HEK293T (cell line): ENCODE data around the gene KRT8.

ENCODE experiments used
- ARNT ChIP-seq: fragments of 450-650 bp; IDR thresholded peaks from 2 replicates; pipeline ENCODE4 v1.6.1; 2017; ENCODE audit warnings: mild to moderate bottlenecking
- BHLHE40 ChIP-seq: fragments of 450-650 bp; IDR thresholded peaks from 2 replicates; pipeline ENCODE4 v1.6.1; 2016; ENCODE audit warnings: mild to moderate bottlenecking, moderate library complexity, borderline replicate concordance
- CTBP1 ChIP-seq: fragments of 450-650 bp; IDR thresholded peaks from 2 replicates; pipeline ENCODE4 v1.6.1; 2016; ENCODE audit warnings: borderline replicate concordance
- FOXA1 ChIP-seq: fragments of 450-650 bp; IDR thresholded peaks from 2 replicates; pipeline ENCODE4 v1.6.1; 2016; ENCODE audit warnings: mild to moderate bottlenecking
- FOXK2 ChIP-seq: fragments of 450-650 bp; IDR thresholded peaks from 2 replicates; pipeline ENCODE4 v1.6.1; 2016; ENCODE audit warnings: mild to moderate bottlenecking
- FOXM1 ChIP-seq: fragments of 450-650 bp; IDR thresholded peaks from 2 replicates; pipeline ENCODE4 v1.6.1; 2017; ENCODE audit warnings: mild to moderate bottlenecking, borderline replicate concordance
- HDGF ChIP-seq: fragments of 450-650 bp; IDR thresholded peaks from 2 replicates; pipeline ENCODE4 v1.6.1; 2017; ENCODE audit warnings: antibody characterized with exemption, borderline replicate concordance
- LEF1 ChIP-seq: fragments of 450-650 bp; IDR thresholded peaks from 2 replicates; pipeline ENCODE4 v1.6.1; 2017; ENCODE audit warnings: mild to moderate bottlenecking, borderline replicate concordance
- NFRKB ChIP-seq: fragments of 450-650 bp; IDR thresholded peaks from 2 replicates; pipeline ENCODE4 v1.6.1; 2016; ENCODE audit warnings: mild to moderate bottlenecking, moderate library complexity
- SP1 ChIP-seq: fragments of 450-650 bp; IDR thresholded peaks from 2 replicates; pipeline ENCODE4 v1.6.1; 2017
- SUZ12 ChIP-seq: fragments of 450-650 bp; IDR thresholded peaks from 2 replicates; pipeline ENCODE4 v1.6.1; 2016; ENCODE audit warnings: mild to moderate bottlenecking
- TARDBP ChIP-seq: fragments of 450-650 bp; IDR thresholded peaks from 2 replicates; pipeline ENCODE4 v1.6.1; 2016
- ZNF384 ChIP-seq: fragments of 450-650 bp; IDR thresholded peaks from 2 replicates; pipeline ENCODE4 v1.6.1; 2016
- TF ChIP-seq, protein P1 (sequence below): fragments of 450-650 bp; IDR thresholded peaks from 2 replicates; pipeline ENCODE4 v1.6.1; 2016

DNA sequence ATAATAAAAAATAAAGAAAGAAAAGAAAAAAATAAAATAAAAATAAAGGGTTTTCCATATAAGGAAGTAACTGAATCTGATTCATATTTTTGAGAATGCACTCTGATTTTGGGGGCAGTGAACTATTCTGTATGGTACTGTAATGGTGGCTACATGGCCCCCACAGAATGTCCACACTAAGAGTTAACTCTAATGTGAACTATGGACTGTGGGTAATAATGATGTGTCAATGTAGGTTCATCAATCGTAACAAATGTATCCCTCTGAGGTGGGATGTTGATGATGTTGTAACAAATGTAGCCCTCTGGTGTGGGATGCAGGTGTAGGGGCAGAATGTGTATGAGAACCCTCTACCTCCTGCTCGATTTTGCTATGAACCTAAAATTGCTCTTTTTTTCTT is 13.8 kb downstream of the KRT8 start:
- TF ChIP-seq, protein P1, sequence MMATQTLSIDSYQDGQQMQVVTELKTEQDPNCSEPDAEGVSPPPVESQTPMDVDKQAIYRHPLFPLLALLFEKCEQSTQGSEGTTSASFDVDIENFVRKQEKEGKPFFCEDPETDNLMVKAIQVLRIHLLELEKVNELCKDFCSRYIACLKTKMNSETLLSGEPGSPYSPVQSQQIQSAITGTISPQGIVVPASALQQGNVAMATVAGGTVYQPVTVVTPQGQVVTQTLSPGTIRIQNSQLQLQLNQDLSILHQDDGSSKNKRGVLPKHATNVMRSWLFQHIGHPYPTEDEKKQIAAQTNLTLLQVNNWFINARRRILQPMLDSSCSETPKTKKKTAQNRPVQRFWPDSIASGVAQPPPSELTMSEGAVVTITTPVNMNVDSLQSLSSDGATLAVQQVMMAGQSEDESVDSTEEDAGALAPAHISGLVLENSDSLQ = no peak
- TF ChIP-seq SP1 (no peak), ZNF384 (no peak), FOXK2 (no peak), CTBP1 (no peak), FOXM1 (no peak), ARNT (no peak), SUZ12 (no peak), LEF1 (no peak), TARDBP (no peak), NFRKB (no peak), BHLHE40 (no peak), FOXA1 (no peak), HDGF (no peak)
